NK-92 treated with Interleukin-12 subunit alpha and Interleukin-12 subunit beta, amount 100 ng/mL, for 24 hours (cell line): ENCODE results near the gene ZKSCAN1.
"Not testable (repeated sequence)": the region's sequence is repeated elsewhere in the genome, so short reads cannot be mapped to it uniquely, and the experiment has no call there.

Experiments used
- DNase-seq: peaks from one replicate; lab custom pipeline; 2025; lab: John Stamatoyannopoulos, UW

The ZKSCAN1 gene

DNA sequence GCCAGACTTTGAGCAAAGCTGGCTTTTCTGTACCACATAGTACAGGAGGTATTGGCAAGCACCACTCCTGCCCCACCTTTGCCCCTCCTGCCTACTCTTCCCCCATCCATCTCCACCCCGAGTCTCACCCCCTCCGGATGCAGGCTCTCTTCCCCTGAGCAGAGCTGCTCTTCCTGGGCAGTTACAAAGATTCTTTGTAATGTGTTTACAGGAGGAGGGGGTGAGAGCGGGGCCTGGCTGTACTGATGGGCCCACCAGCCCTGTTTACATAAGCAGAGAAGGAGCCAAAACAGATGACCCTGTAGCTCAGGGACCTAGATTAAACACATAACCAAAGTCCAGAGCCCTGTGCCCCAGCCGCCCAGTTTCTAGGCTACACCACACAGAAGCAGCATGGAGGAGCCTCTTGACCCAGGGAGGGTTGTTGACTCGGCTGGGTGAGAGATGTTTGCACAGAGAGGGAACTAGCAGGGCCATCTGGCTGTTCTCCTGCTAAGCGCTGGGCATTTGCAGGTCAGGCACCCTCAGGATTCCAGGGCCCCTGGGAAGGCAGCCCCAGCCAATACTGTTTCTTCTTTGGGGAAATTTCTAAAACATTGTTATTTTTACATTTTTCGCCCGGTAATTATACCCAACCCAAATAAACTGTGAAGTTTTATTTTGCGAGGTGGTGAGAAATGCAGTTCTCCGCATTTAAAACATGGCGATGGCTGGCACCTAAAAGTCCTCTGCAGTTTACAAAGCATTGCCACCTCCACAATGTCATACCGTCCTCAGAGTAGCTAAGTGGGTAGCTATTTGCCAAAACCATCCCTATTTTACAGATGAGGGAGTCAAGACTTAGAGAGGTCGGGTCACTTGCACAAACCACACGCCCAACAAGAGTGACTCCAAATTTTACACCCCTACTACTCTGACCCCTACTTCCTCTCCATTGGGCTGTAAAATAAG is 11.4 kb upstream of the ZKSCAN1 start:
- DNase-seq = no peak

DNA sequence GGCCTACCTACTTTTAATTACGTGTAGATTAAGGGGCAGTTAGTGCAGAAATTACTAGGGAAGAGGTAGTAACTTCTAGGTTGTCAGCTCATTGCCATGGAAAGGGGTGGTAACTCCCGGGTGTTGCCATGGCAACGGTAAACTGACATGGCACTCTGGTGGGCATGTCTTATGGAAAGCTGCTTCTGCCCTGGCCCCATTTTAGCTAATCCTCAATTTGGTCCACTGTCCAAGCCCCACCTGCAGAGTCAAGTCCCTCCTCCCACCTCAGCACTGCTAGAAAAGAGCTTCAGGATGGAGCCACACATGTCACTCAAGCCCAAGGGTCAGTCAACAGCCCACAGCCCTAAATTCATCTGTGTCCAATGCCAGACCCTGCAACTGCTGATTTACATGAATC is 7.5 kb upstream of the ZKSCAN1 start:
- no peak for DNase-seq

DNA sequence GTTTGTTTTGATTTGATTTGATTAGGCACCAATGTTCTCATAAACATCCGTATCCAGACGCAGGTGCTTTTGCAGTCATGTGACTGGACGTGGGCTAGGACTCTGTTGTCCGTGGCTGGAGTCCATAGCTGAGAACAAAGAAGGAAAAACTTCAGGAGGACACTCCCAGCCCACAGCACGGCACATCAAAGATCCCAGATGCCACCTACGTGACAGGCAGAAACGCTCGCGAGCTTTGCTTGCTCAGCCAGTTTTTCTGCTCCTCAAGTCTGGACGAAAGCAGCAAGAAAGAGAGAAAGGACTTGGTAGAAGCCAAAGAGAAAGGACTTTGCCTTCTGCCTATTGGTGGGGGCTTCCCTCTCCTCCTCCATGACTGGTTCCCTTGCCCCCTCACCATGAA is 6.9 kb upstream of the ZKSCAN1 start:
- no peak for DNase-seq

DNA sequence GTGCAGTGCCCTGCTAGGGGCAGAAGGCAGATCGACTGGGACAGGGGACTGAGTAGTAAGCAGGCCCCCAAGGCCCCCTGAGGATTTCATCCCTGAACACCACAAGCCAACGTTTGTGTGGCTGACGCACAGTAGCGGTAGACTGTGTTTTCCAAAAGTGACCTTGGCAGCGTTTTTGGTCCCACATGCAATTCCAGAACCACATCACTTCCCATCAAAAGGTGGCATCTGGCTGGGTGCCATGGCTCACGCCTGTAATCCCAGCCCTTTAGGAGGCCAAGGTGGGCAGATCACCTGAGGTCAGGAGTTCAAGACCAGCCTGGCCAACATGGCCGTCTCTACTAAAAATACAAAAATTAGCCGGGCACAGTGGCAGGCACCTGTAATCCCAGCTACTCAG is 5.4 kb upstream of the ZKSCAN1 start:
- DNase-seq = not testable (repeated sequence)

DNA sequence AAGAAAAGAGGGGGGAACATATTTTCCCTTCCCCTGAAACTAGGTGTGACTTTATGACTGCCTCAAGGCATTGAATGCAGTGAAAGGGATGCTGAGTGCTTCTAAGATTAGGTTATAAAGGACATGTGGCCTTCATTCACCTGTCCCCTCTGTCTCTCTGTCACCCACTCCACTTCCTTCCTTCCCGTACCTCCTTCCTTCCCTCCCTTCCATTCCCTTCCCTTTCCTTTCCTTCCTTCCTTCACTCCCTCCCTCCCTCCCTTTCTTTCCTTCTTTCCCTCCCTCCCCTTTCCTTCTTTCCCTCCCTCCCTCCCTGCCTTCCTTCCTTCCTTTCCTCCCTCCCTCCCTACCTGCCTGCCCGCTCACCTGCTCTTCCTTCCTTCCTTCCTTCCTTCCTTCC is 4.5 kb upstream of the ZKSCAN1 start:
- DNase-seq = no peak

DNA sequence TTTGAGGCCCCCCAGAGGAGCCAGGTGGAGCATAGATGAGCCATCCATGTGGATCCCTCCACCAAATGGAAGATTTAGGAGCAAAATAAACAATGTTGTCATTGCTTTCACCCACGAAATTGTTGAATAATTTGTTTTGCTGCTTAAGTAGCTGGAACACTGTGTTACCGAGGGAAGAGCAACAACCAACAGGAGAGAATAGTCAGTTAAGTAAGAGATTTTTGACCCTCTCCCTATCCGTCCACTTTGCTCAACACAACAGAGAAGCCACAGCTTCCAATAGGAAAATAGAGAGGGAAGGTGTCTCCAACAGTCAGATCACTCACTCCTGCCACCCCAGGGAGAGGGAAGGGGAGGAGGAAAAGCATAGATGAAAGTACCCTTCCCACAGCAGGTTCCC is 3.9 kb upstream of the ZKSCAN1 start:
- DNase-seq = no peak

DNA sequence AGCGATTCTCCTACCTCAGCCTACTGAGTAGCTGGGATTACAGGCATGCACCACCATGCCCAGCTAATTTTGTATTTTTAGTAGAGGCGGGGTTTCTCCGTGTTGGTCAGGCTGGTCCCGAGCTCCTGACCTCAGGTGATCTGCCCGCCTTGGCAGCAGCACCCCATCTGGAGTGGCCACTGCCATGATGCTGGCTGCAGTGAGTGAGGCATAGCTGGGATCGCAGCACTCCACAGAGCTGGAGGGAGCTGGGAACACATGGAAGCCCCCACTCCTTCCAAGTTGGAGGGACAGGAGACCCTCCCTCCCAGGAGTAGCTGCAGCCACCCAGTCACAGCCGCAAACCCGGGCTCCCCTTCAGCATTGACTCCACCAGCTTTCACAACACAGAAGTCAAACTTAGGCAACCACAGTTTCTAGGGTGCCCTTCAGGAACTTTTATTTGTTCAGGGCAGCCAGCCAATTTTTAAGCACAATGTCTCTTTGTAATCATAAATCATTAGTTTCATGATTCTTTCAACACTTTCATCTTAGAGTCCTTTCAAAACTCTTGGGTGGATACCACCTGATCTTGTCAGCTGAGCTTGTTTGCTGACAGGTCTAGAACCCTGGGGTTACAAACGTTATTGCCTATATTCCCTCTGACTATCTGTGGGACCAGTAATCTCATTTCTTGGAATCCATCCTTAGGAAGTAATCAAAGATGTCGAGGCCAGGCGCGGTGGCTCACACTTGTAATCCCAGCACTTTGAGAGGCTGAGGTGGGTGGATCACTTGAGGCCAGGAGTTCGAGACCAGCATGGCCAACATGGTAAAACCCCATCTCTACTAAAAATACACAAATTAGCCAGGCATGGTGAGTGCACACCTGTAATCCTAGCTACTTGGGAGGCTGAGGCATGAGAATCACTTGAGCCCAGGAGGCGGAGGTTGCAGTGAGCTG is 2.7 kb upstream of the ZKSCAN1 start:
- DNase-seq = not testable (repeated sequence)

DNA sequence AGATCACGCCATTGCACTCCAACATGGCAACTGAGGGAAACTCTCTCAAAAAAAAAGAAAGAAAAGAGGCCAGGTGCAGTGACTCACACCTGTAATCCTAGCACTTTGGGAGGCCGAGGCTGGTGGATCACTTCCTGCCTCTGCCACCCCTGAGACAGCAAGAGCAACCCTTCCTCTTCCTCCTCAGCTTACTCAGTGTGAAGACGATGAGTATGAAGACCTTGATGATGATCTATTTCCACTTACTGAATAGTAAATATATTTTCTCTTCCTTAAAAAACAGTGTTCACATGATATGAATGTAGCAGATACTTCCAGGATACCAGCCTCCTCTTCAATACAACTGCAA is 2.1 kb upstream of the ZKSCAN1 start:
- peak; percentile 30 for DNase-seq

DNA sequence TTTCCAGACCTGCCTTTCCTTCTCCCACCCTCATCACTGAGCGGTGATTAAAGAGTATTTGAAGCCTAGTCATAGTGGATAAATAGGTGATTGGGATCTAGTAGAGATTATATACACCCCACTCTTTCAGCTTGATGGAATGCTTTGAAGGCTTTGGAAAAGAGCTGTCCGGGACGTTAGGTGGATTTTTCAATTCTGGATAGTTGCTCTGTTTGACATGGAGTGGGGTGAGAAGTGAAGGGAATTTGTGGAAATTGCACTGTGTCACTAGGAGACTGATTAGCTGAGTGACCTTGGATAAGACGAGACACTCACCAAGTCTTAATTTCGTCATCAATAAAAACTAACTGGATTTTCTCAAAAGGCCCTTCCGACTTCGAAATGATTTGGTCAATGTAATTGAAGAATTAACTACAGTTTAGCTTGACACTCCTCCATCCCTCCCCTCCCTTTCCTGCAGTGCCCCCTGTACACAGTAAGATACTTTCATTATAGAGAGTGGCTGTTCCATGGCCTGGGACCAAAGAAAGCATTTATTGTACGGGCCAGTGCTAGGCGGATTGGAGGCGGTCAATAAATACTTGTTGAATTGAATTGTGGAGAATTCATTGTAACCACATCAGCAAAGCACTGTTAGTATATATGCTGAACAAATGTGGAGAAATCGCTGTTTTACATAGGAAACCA is 962 bp downstream of the ZKSCAN1 start:
- no peak for DNase-seq

DNA sequence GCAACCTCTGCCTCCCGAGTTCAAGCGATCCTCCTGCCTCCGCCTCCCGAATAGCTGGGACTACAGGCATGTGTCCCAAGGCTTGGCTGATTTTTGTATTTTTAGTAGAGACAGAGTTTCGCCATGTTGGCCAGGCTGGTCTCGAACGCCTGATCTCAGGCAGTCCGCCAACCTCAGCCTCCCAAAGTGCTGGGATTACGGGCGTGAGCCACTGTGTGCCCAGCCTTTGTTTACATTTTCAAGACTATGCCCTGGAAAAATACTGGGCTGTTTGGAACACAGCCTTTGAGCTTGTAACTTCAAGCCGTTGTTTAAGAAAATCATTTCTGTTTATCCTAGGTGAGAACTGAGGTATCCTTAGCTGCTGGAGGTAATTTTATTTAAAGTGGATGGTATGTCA is 1.9 kb downstream of the ZKSCAN1 start:
- DNase-seq = no peak

DNA sequence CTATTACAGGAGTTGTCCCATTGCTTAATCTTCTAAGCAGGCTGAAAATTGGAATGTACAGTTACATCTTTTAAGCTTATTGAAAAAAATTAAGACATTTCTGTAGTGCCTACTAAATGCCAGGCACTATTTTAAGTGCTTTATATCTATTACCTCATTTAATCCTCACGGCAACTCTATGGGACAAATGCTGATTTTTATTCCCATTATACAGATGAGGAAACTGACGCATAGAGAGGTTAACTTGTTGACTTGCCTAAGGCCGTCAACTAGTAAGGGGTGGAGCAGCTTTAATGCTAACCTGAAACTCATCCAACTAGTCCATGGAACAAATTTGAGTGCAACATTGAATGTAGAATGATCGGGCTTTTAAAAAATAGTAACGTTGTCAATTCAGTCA is 2.5 kb downstream of the ZKSCAN1 start:
- DNase-seq = no peak

DNA sequence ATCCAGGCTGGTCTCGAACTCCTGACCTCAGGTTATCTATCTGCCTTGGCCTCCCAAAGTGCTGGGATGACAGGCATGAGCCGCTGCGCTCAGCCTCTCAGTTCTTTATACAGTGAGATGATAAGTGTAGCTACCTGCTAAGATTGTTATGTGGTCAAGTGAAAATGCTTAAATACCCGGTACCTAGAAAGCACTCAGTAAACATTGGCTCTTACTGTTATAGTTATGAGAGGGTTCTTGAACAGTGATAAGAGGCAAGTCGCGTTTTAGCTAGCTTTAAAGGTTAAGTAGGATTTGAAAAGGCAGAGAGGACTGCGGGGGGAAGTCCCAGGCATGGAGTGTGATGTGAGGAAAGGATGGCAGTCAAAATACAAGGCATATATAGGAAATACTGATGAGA is 4.5 kb downstream of the ZKSCAN1 start:
- no peak for DNase-seq

DNA sequence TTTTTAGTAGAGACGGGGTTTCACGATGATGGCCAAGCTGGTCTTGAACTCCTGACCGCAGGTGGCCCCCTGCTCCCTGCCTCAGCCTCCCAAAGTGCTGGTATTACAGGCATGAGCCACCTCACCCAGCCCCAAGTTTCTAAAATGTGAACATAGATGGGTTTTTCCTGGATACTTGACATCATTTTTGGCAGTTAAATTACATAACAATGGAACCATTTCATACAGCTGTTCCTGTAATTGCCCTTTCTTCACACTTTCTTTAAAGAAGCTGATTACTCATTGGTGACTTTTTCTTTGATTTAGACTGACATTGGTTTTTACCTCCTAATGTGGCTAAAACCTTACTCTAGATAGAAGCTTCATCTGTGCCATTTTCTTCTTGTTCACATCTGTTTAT is 5.9 kb downstream of the ZKSCAN1 start:
- no peak for DNase-seq

DNA sequence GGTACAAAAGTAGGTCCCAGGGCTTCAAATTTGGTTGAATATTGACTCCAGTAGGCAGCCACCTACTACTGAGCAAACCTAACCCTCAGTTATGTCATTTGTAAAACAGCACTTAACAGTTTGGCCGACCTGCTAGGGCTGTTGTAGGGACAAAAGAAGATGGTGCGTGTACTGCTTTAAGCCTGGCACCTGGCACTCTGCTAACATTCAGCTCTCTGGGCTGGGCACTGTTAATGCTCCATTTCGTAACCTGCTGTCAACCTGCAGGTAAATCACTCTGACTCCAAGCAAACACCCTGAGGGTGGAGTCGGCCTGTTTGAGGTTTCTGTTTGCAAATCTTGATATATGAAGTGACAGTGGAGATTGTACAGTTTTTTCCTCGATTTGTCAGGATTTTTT is 7.2 kb downstream of the ZKSCAN1 start:
- no peak for DNase-seq

DNA sequence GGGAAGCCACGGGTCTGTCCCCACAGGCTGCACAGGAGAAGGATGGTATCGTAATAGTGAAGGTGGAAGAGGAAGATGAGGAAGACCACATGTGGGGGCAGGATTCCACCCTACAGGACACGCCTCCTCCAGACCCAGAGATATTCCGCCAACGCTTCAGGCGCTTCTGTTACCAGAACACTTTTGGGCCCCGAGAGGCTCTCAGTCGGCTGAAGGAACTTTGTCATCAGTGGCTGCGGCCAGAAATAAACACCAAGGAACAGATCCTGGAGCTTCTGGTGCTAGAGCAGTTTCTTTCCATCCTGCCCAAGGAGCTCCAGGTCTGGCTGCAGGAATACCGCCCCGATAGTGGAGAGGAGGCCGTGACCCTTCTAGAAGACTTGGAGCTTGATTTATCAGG is 8.1 kb downstream of the ZKSCAN1 start:
- DNase-seq = no peak

DNA sequence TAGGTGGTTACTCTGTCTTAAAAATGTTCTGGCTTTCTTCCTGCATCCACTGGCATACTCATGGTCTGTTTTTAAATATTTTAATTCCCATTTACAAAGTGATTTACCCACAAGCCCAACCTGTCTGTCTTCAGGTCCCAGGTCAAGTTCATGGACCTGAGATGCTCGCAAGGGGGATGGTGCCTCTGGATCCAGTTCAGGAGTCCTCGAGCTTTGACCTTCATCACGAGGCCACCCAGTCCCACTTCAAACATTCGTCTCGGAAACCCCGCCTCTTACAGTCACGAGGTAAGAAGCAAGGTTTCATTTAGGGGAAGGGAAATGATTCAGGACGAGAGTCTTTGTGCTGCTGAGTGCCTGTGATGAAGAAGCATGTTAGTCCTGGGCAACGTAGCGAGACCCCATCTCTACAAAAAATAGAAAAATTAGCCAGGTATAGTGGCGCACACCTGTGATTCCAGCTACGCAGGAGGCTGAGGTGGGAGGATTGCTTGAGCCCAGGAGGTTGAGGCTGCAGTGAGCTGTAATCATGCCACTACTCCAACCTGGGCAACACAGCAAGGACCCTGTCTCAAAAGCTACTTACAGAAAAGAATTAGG is 8.7 kb downstream of the ZKSCAN1 start:
- no peak for DNase-seq

DNA sequence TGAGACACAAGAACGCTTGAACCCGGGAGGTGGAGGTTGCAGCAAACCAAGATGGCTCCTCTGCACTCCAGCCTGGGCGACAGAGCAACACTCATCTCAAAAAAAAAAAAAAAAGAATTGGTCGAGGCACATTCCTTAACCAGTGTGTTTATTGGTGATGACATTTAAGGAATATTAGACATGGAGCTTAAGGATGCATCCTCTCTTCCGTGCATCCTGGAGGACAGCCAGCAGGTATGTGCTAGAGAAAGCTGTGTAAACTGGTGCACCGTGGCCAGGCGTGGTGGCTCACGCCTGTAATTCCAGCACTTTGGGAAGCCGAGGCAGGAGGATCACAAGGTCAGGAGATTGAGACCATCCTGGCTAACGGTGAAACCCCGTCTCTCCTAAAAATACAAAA is 11.8 kb downstream of the ZKSCAN1 start:
- no peak for DNase-seq

DNA sequence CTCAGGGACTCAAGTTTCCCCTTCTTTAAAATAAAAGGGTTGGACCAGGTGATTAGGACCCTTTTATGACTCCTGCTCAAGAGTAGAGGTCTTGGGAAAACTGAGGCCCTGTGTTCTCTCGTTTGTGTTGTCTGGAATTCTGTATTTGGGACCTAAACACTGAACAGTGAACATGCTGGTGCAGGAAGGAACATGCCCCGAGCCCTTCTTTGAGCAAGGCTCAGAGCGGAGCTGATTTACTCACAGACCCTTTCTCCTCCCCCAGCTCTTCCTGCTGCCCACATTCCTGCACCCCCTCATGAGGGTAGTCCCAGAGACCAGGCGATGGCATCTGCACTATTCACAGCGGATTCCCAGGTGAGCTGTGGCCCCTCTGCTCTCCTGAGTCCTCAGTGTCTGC is 14.2 kb downstream of the ZKSCAN1 start:
- DNase-seq = no peak

DNA sequence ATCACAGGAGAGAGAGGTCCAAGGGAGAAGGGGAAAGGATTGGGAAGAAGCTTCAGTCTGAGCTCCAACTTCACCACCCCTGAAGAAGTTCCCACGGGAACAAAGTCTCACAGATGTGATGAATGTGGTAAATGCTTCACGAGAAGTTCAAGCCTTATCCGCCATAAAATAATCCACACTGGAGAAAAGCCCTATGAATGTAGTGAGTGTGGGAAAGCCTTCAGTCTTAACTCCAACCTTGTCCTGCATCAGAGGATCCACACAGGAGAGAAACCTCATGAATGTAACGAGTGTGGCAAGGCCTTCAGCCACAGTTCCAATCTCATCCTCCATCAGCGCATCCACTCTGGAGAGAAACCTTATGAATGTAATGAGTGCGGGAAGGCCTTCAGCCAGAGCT is 18.1 kb downstream of the ZKSCAN1 start:
- DNase-seq = no peak

DNA sequence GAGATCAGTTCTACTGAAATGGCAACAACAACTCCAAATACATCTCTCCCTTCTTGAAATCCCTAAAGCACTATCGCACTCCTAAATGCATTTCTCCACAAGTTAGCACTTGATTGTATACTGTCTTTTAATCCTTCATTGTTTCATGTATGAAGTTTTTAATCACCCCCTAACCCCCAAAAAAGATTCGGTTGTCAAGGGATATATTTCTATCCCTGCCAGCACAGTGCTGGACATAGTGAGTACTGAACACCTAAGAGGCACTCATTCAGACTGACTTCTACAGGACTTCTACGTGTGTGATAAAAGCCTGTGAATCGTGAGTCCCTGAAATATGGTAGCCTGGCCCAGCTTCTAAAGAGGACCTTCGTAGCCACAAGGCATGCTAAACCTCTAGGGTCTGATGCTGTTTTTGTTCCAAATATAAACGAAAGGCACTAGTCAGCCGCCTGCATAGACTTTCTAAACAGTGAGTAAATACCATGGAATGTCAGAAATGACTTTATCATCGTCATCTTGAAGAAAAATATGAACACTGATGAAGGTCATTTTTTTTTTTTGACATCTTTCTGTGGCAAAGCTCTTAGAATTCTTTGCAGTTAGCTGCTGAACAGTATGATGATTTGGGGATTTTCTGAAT is 19.6 kb downstream of the ZKSCAN1 start:
- no peak for DNase-seq

DNA sequence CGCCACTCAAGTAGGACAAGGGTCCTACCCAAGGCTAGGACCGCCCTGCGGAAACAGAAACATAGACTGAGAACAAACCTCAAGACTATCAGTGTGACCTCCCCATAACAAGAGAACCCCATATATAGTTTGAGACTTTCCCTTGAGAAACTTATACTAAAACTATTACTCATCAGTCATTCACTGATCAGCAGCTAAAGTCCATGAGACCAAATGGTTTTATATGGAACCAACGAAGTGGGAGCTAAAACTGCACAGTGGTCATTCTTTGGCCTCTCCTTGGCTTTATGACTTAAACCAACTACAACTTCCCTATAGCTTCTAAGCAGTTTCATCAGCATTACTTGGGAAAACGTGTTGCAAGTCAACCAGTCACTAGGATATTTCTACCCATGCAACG is 20.5 kb downstream of the ZKSCAN1 start:
- no peak for DNase-seq

DNA sequence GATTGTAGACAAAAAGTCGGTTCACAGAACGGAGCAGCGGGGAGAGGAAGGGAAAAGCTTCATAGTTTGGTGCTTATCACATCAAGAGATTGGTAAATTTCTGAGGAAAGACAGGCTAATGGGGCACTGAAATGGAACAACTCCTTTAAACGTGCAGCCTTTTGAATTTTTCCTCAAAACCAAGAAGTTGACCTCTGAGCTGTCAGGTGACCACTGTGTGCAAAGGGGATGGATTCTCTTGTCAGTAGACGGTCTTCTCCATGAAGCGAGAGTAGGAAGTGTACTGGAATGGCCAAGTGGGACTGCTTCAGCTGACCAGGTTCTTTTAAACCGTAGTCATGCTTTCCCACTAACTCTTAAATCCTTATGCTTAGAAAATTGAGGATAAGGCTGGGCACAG is 22.9 kb downstream of the ZKSCAN1 start:
- no peak for DNase-seq
